Skeletal muscle satellite cell (primary cell): ENCODE data around the gene NUP98.
"Not testable (repeated sequence)": the region's sequence is repeated elsewhere in the genome, so short reads cannot be mapped to it uniquely, and the experiment has no call there.

Source experiments
- H3K27me3 ChIP-seq: 2 replicates; pipeline ENCODE4 v1.7.0; 2013; ENCODE audit warnings: low read length; ENCODE audit not compliant: control insufficient read depth, insufficient read depth
- H3K36me3 ChIP-seq: 2 replicates; pipeline ENCODE4 v1.7.0; 2013; ENCODE audit warnings: mild to moderate bottlenecking, control low read depth, low read length; ENCODE audit not compliant: insufficient read depth
- H3K4me1 ChIP-seq: 2 replicates; pipeline ENCODE4 v1.7.0; 2013; ENCODE audit warnings: low read length; ENCODE audit not compliant: control insufficient read depth, insufficient read depth
- H3K4me2 ChIP-seq: 2 replicates; pipeline ENCODE4 v1.7.0; 2013; ENCODE audit warnings: mild to moderate bottlenecking, low read length
- H3K4me3 ChIP-seq: 2 replicates; pipeline ENCODE4 v1.7.0; 2013; ENCODE audit warnings: low read length
- H3K9ac ChIP-seq: 2 replicates; pipeline ENCODE4 v1.7.0; 2013; ENCODE audit warnings: mild to moderate bottlenecking, low read depth, low read length, moderate library complexity
- H3K9me3 ChIP-seq: replicated peaks from 2 replicates; pipeline ENCODE4 v1.7.0; 2013; ENCODE audit warnings: mild to moderate bottlenecking, control low read depth, low read length

Gene NUP98

GRCh38 chr11:3662856-3663255 lies 134.5 kb downstream of the NUP98 start:
- H3K4me1 ChIP-seq = no peaks in the 10 kb centered on the region
- no peaks in the 10 kb centered on the region for H3K9me3 ChIP-seq
- H3K9ac ChIP-seq = no peak overlapping the region
- H3K36me3 ChIP-seq = peaks cover 29% of the 10 kb centered on the region
- H3K4me2 ChIP-seq = no peak overlapping the region
- H3K4me3 ChIP-seq = no peak overlapping the region
- no peaks in the 10 kb centered on the region for H3K27me3 ChIP-seq

DNA sequence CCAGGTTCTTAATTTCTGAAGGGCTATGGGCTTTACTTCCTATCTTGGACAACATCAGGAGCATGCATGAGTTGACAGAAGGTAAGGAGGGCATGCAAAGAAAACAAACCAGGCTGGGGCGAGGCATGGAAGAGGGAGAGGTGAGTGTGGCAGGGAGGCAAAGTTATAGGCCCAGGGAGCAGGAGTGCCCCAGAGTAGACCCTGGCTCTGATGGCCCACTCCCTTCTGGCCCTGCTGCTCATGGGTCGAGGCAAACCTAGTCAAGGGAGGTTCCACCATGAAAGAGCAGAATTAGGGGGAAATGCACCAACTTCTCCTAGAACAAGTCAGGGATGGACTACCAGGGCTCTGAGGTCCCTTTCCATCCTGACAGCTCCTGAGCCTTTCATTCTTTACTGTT lies 136.4 kb downstream of the NUP98 start:
- H3K4me3 ChIP-seq = no peak overlapping the region
- H3K27me3 ChIP-seq = no peaks in the 10 kb centered on the region
- H3K9ac ChIP-seq = no peak overlapping the region
- H3K4me2 ChIP-seq = no peak overlapping the region
- peaks cover 20% of the 10 kb centered on the region for H3K36me3 ChIP-seq
- no peaks in the 10 kb centered on the region for H3K9me3 ChIP-seq
- H3K4me1 ChIP-seq = no peaks in the 10 kb centered on the region

- H3K9me3 ChIP-seq = no peaks in the 10 kb centered on the region
- H3K36me3 ChIP-seq = peaks cover 10% of the 10 kb centered on the region
- H3K4me3 ChIP-seq = no peak overlapping the region
- H3K9ac ChIP-seq = no peak overlapping the region
- H3K4me2 ChIP-seq = no peak overlapping the region
- no peaks in the 10 kb centered on the region for H3K4me1 ChIP-seq
- H3K27me3 ChIP-seq = peaks cover 8% of the 10 kb centered on the region
Observed at GRCh38 chr11:3659595-3660515, 137.5 kb downstream of the NUP98 start.

GRCh38 chr11:3658252-3658651 lies 139.1 kb downstream of the NUP98 start:
- H3K9me3 ChIP-seq = no peaks in the 10 kb centered on the region
- peaks cover 14% of the 10 kb centered on the region for H3K27me3 ChIP-seq
- no peak overlapping the region for H3K4me3 ChIP-seq
- H3K4me1 ChIP-seq = no peaks in the 10 kb centered on the region
- H3K9ac ChIP-seq = no peak overlapping the region
- H3K4me2 ChIP-seq = no peak overlapping the region
- H3K36me3 ChIP-seq = no peaks in the 10 kb centered on the region

DNA sequence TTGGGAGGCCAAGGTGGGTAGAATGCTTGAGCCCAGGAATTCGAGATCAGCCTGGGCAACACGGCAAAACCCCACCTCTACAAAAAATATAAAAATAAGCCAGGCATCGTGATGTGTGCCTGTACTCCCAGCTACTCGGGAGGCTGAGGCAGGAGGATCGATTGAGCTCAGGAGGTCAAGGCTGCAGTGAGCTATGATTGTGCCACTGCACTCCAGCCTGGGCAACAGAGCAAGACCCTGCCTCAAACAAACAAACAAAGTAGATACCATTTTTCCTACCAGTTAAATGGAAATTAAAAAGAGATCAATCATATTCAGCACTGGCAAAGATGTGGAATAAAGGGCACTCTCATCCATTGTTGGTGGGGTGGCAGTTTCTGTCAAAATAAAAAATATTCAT lies 140.0 kb downstream of the NUP98 start:
- H3K4me3 ChIP-seq, H3K4me1 ChIP-seq: not testable (repeated sequence)

DNA sequence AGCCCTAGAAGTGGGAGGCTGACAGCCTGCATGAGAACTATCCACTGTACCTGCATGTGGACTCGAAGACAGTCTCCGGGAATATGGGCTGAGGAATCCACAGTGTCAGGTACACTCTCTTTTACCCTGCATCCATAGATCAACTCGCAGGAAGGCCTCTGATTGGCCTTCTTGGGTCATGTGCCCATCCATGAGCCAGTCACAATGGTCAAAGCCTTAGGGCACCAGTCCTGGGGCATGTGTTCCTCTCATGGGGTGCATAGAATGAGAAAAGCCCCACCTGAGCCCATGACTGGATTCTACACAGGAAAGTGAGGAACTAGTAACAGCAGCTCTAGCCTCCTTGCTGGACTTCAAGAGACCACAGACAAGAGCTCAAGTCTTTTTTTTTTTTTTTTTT lies 141.8 kb downstream of the NUP98 start:
- H3K9me3 ChIP-seq = no peaks in the 10 kb centered on the region
- no peak overlapping the region for H3K4me2 ChIP-seq
- H3K27me3 ChIP-seq = peaks cover 16% of the 10 kb centered on the region
- H3K36me3 ChIP-seq = no peaks in the 10 kb centered on the region
- no peak overlapping the region for H3K4me3 ChIP-seq
- H3K4me1 ChIP-seq = no peaks in the 10 kb centered on the region
- no peak overlapping the region for H3K9ac ChIP-seq

More for the DNA sequence above, 140.0 kb downstream of the NUP98 start:
- H3K9ac ChIP-seq, H3K9me3 ChIP-seq, H3K36me3 ChIP-seq, H3K4me2 ChIP-seq: not testable (repeated sequence)
- H3K27me3 ChIP-seq = peaks cover 14% of the 10 kb centered on the region

GRCh38 chr11:3652514-3652913 lies 144.8 kb downstream of the NUP98 start:
- not testable (repeated sequence) for H3K9me3 ChIP-seq, H3K36me3 ChIP-seq, H3K4me3 ChIP-seq, H3K9ac ChIP-seq, H3K4me2 ChIP-seq, H3K4me1 ChIP-seq
- peaks cover 34% of the 10 kb centered on the region for H3K27me3 ChIP-seq

DNA sequence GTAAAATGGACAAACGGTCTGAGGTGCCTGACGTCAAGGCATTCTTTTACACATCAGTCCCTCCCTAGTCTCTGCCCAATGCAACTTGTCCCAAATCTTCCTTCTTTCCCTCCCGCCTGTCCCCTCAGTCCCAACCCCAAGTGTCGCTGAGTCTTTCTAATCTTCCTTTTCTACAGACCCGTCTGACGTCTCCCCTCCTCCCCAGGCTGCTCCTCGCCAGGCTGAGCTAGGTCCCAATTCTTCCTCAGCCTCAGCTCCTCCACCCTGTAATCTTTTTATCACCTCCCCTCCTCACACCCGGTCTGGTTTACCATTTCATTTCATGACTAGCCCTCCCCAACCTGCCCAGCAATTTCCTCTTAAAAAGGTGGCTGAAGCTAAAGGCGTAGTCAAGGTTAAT lies 148.0 kb downstream of the NUP98 start:
- H3K27me3 ChIP-seq = peaks cover 41% of the 10 kb centered on the region
- H3K4me1 ChIP-seq, H3K9ac ChIP-seq, H3K4me3 ChIP-seq, H3K36me3 ChIP-seq, H3K4me2 ChIP-seq, H3K9me3 ChIP-seq: not testable (repeated sequence)

DNA sequence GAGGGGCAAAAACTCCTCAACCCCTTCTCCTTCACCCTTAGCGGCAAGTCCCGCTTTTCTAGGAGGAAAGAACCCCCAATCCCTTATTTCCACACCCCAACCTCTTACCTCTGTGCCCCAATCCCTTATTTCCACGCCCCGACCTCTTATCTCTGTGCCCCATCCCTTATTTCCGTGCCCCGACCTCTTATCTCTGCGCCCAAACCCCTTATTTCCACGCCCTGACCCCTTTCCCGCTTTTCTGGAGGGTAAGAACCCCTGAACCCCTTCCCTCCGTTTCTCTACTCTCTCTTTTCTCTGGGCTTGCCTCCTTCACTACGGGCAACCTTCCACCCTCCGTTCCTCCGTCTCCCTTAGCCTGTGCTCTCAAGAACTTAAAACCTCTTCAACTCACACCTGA lies 148.5 kb downstream of the NUP98 start:
- H3K4me1 ChIP-seq, H3K4me3 ChIP-seq, H3K36me3 ChIP-seq, H3K4me2 ChIP-seq, H3K9me3 ChIP-seq, H3K9ac ChIP-seq: not testable (repeated sequence)
- peaks cover 39% of the 10 kb centered on the region for H3K27me3 ChIP-seq

GRCh38 chr11:3645552-3645951 lies 151.8 kb downstream of the NUP98 start:
- Histone ChIP-seq H3K4me2 (no peak overlapping the region), H3K27me3 (peaks cover 58% of the 10 kb centered on the region), H3K36me3 (no peaks in the 10 kb centered on the region), H3K9me3 (no peaks in the 10 kb centered on the region), H3K4me1 (no peaks in the 10 kb centered on the region), H3K4me3 (no peak overlapping the region), H3K9ac (no peak overlapping the region)

DNA sequence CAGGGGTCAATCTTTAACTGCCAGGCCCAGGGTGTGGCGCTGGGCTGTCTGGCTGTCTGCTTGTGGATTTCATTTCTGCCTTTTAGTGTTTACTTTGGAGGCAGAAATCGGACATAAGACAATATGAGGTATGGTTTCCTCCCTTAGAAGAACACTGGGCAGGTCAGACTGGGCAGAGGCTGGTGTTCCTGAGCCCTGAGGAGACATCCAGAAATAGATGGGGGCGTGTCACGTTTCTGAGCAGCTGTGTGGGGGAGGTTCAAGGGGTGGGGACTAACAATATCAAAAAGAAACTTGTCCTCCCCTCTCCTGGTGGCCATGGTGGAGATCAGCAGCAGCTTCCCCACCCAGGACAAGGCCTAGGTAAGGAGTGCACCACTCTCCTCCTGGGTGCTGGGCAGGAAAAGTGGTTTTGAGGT lies 152.5 kb downstream of the NUP98 start, which contains the start of gene ART1:
ART1 (plus strand) TSS at position 312 of the 419 bp plus-strand sequence. CDS start 14,086 bp downstream, outside the sequence.
- Histone ChIP-seq H3K4me3 (no peak within 1 kb of the TSS), H3K27me3 (peaks cover 58% of the 10 kb centered on the region), H3K4me1 (no peaks in the 10 kb centered on the region), H3K4me2 (no peak within 1 kb of the TSS), H3K9me3 (no peaks in the 10 kb centered on the region), H3K36me3 (no peaks in the 10 kb centered on the region), H3K9ac (no peak within 1 kb of the TSS)

GRCh38 chr11:3643102-3643546 lies 154.2 kb downstream of the NUP98 start:
- H3K4me1 ChIP-seq, H3K36me3 ChIP-seq, H3K9me3 ChIP-seq, H3K4me3 ChIP-seq, H3K9ac ChIP-seq: not testable (repeated sequence)
- Histone ChIP-seq H3K4me2 (peak overlapping the region; percentile 95), H3K27me3 (peaks cover 51% of the 10 kb centered on the region)
